GM18507 (cell line): ENCODE measurements around the gene FOXC2.

ENCODE experiments used
- DNase-seq: peaks from one replicate; pipeline ENCODE4 v3.0.0; 2011; ENCODE audit warnings: low read depth; ENCODE audit not compliant: insufficient read length; ENCODE audit errors: extremely low spot score
- FAIRE-seq: peaks from 2 replicates; lab custom pipeline; 2011; peaks lifted over from hg19 to GRCh38; lab: Jason Lieb, UNC

FOXC2 gene

DNA sequence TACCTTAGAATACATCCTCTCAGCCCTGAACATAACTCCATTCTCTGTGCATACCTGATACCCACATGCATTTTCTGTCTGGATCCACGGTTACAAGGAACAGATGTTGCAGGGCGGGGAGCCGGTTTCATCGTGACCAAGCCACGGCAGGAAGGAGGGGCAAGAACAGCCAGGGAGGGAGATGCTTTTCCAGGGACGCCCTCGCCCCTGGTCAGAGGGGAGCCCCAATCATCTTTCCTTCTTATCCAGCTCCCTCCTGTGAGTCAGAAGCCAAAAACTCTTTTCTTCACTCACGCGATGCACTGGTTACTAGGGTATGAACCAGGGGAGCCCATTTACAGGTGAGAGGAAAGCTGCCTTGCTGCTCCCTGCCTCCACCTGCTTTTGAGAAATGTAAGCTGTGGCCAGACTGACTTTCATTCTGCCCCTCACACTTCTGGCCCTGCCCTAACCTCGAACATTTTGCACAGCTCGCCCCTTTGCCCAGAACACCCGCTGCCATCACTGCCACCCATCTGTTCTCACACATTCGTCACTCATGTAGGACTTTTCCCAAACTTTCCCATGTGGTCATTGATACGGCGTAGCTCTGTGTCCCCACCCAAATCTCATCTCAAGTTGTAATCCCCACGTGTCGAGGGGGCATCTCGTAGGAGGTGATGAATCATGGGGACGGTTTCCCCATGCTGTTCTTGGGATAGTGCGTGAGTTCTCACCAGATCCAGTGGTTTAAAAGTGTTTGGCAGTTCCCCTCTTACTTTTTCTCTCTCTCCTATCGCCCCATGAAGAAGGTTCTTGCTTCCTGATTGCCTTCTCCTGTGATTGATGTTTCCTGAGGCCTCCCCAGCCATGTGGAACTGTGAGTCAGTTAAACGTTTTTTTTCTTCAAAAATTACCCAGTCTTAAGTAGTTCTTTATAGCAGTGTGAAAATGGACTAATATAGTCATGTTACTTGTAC lies 32.3 kb downstream of the FOXC2 start:
- no peak for FAIRE-seq
- no peak for DNase-seq

DNA sequence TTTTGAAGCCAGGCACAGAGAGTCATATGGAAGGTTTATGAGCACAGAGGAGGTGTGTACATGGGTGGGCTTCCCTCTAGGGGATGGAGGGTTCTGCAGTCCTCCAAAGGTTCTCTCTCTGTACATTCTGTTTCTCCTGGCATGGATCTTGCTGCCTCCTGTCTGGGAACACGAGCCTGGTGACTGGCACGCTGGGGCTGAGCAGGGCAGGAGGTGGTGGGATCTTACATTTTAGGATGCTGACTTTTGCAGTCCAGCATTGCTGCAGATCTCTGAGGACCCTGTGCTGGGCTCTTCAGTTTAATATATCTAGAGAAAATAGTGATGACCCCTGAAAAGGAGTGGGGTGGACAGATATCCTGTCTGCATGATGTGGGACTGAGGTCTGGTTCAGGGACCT lies 34.7 kb downstream of the FOXC2 start:
- FAIRE-seq (no peak), DNase-seq (no peak)

DNA sequence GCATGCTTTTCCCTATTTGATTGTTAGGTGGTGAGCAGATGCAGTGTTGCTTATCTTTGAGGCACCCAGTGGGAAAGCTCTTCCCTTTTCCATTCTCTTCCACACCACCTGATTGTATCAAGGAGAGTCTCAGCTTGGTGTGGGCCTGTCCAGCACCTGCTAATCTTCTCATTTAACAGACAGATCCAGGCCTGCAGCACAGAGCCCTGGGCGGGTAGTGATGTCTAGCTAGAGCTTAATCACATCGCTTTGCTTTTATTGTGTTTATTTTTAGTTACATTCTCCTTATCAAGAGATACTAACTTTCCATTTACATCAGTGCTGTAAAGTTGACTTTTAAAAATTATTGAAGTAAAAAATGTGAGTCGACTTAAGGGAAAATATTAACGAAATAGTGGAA lies 35.9 kb downstream of the FOXC2 start:
- DNase-seq = no peak
- FAIRE-seq = no peak

DNA sequence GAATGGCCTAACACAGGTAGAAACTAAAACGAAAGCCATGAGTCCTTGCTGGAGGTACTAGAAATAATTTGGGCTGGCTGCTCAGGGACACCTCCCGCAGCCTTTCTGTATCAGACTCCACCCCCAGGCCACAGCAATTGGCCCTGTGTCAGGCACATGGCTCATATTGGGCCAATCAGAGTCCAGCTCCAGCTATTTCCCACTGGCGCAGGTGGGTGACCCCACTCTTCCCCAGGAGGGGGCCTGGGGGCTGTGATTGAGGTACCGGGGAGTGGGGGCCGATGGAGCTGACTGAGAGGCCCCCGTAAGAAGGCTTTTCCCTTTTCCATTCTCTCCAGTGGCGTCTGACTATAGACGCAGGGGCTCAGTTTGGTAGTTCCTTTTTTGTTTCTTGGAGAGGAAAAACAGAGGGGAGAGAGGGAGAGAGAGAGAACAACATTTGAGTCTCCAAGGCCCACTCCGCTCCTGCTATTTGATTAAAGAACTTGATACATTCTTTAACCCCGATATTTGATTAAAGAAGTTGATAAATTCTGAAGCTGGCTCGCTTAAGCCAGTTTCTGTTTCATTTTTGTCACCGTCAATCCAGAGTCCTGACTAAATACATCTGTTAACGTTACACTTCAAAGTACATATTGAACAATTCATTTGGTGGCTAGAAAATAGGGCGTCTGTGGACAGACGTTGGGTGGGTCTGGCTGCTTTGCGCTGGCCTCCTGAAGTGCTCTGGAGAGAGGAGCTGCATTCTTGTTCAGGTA lies 38.0 kb downstream of the FOXC2 start:
- DNase-seq (peak; percentile 53), FAIRE-seq (peak; percentile 31)

DNA sequence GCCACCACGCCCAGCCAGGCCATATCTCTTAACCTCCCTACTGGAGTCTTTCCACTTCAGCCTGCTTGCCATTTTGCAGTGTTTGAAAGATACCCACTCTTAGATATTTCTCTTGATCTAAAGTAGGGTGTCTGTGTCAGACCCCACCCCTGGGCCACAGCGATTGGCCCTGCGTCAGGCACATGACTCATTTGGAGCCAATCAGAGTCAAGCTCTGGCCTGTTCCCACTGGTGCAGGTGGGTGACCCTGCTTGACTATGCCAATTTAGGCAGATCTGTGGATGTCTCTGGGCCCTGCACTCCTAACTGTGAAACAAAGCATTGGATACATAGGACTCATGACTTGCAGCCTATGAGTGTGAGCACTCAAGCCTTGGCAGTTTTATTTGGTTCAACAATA lies 39.3 kb downstream of the FOXC2 start:
- no peak for FAIRE-seq
- no peak for DNase-seq

DNA sequence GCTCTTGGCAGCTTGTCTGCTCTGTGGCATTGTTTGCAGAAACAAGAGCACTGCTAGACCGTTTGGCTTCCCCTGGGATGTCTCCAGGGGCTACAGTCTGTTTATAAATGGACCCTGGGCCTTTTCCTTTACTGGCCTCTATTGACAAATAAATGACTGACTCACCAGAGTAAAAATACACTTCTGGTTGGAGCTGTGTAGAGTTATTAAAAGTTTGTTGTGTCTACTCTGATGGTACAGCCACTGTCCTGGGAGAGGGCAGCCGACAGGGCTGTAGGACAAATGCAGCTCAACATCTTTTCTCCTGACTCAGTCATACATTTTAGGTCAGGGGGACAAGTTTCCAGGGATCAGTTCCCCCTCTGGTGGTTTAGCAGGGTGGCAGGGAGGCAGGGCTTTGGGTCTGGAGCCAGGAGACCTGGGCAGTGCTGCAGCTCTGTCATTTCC lies 41.7 kb downstream of the FOXC2 start:
- no peak for FAIRE-seq
- no peak for DNase-seq

DNA sequence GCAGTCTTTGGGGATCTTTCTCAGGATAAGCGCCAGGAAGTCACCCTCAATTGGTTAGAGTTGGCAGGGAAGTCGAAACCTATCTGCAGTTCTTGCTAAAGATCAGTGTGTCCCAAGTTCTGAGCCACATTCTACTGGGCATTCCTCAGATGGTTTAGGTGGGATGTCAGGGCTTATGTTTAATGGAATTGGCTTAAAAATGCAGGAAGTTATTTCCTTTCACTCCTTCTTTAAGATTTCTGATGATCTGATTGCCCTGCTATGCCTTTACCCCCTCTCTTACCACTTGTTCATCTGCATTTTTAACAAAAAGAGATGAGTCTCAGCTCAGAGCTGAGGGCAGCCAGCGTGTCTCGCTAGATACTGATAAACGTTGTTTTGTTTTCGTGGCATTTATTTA lies 42.5 kb downstream of the FOXC2 start:
- FAIRE-seq (no peak), DNase-seq (no peak)

DNA sequence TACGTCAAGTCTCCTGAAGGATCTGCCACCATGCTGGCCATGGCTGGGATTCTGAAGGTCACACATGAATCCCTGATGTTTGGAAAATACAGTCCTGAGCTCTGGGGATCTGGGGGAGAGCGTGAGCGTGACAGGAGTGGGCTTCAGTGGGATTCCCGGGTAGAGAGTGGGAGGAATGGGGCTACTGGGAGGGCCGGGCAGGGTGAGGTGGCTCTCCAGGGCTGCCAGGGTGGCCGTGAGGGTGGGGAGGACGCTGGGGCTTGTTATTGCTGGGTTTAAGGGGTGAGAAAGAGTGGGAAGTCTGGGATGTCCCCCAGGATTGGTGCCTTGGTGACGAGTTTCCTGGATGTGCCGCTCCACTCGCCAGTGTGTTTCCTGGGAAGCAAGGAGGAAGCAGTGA lies 43.0 kb downstream of the FOXC2 start:
- FAIRE-seq = no peak
- DNase-seq = no peak

DNA sequence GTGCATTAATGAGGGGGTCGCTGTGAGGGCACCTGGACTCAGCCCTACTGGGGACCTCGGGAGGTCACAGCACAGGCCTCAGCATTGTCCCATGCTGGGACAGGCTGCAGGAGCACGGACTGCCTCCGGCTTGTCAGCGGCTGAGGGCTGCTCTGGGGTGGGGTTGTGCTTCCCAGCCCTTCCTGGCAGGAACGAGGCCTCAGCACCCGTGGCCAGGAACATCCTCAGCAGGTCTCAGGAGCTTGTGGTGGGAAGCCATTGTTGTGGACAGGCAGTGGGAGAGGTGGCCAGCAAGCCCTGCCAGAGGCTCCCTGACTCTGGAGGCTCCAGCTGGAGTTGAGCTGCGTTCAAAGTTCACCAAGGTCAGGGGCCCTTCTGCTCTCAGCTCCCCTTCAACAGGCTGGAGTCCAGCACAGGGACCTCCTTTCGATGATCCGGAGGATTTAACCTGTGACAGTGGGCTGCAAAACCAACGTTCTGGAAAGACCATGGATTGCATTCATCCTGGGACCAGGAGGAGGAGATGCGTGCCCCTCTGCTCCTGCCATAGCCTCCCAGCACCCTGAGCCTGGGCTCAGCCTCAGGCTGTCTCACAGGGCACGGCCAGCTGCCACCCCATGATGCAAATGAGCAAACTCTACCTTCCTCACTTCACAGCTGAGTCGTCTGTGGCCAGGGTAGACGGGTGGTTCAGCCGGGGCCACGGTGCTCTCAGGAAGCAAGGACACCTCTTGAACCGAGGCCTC lies 44.3 kb downstream of the FOXC2 start:
- FAIRE-seq (no peak), DNase-seq (no peak)

DNA sequence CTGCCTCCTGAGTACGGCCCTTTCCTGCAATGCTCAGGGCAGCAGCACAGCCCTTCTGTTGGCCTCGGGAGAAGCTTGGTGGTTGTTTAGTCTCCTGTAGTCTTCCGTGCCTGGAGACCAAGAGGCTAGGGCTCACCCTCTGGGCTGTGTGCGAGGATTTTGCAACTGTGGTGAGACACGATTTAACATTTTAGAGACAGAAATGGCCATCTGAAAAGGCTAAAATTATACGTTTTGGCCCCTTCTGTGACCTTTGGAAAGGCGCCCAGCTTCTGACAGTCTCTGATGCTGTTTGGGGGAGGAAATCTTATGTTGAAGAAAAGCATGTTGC lies 44.9 kb downstream of the FOXC2 start:
- DNase-seq (no peak), FAIRE-seq (no peak)

DNA sequence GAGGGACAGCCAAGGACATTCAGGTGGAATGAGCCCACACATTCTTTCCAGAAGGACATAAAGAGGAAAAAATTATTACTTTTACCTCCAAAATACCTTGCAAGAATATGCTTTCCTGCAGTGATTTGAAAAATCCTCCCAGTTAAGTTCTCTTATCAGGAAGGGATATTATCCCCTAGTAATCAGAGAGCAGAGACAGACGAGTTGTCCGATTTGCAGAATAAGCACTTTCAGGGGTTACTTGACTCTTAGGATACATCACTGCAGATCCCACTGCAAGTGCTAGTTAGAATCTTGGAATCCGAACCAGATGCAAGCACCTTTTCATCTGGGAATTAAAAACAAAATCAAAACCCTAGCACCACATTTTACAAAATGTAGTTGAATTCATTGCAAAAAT lies 45.3 kb downstream of the FOXC2 start:
- FAIRE-seq = no peak

DNA sequence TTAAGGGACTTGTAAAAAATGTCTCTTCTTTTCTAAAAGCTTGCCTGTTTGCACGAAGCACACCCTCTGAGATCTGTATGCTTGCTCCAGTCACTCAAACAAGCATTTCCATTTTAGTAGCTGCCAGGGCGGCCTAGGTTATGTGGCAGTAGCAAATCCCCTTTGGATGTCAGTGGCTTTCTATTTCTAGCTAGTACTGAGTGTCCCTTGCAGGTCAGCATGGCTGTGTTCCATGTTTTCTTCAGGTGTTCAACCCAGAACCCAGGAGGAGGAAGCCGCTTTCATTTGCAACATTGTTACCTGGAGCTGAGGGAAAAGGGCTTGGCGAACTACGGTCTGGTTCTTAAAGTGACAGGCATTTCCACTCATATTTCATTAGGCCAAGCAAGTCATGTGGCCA lies 48.1 kb downstream of the FOXC2 start:
- no peak for FAIRE-seq
- DNase-seq = no peak

More for the DNA sequence above, 45.3 kb downstream of the FOXC2 start:
- no peak for DNase-seq

DNA sequence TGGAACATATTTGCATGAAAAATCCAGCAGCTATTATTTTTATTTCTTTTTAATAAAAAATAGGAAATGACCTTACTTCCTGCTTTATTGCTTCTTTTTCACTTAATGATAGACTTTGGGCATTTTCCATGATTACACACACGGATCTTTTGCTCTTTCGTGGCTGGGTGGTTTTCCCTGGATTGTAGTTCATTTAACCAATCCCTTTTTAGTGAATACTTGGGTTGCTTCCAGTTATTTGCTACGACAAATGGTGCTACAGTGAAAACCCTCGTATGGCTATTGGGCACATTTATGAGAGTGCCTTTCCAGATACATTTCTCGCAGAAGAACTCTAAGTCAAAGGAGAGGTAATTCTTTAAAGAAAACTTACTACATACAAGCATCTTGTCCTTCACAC lies 50.3 kb downstream of the FOXC2 start:
- DNase-seq (no peak), FAIRE-seq (no peak)

DNA sequence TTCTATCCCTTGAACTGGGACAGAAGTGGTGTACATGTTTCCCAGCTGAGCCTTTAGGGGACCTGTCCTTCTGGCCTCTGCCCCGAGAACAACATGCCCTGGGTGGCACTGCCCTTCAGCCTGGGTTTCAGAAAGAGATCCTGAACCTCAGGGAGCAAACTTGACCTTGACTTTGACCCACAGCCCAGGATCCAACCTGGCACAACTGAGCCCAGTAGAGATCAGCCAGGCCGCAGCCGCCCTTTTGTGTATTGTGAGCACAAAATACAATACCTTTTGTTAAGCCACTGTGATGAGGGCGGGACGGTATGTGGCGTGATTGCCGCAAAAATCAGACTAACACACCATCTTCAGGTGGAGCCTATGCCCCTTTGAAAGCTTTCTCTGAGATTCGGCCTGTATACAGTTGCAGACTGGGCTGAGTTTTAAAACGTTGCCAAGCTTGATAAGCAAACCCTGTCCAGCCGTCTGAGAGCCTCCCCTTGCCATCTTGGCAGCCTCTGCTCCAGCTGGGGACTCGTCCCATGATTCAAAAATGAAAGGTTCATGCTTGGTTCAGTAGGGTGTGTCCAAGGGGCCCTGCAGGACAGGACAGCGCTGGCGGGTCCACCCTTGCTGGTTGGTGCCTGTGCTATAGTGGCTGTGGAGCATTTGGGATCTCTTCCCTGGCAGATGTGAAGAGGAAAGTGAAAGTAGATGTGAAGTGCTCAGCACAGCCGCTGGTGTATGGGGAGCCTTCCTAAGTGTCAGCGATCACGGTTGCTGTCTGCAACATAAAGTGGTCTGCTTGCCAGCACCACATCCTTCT lies 52.0 kb downstream of the FOXC2 start:
- FAIRE-seq = no peak

More for the DNA sequence above, 52.0 kb downstream of the FOXC2 start:
- no peak for DNase-seq
